Smooth muscle cell (in vitro differentiated cells): ENCODE results near the gene TAF6. TPM values are rescaled to one million over a fixed set of nuclear protein-coding genes. Genes with fewer than 3 reads are reported as not detected.
A peak's percentile ranks its signal among the peaks of the same experiment; 100 is the strongest.

ENCODE experiments used
- DNase-seq: peaks from one replicate; lab custom pipeline; 2025; ENCODE audit not compliant: unreplicated experiment; lab: John Stamatoyannopoulos, UW
- H2AFZ ChIP-seq: fragments of 200-600 bp; sonication (generic); 2 replicates; pipeline ENCODE4 v1.6.0; 2016; ENCODE audit warnings: antibody characterized with exemption, low read depth, mild to moderate bottlenecking
- H3F3A ChIP-seq: fragments of 200-600 bp; sonication (generic); 2 replicates; pipeline ENCODE4 v1.6.0; 2017; ENCODE audit warnings: antibody characterized with exemption, low read depth
- H3K27ac ChIP-seq: fragments of 200-600 bp; sonication (generic); 2 replicates; pipeline ENCODE4 v1.5.1; 2016; ENCODE audit warnings: low read depth, mild to moderate bottlenecking
- H3K27me3 ChIP-seq: fragments of 200-600 bp; sonication (generic); 2 replicates; pipeline ENCODE4 v1.6.1; 2016; ENCODE audit warnings: low read depth, mild to moderate bottlenecking
- H3K36me3 ChIP-seq: fragments of 200-600 bp; sonication (generic); 2 replicates; pipeline ENCODE4 v1.5.1; 2016; ENCODE audit warnings: low read depth
- H3K4me1 ChIP-seq: fragments of 200-600 bp; sonication (generic); 2 replicates; pipeline ENCODE4 v1.5.1; 2016; ENCODE audit warnings: low read depth
- H3K4me2 ChIP-seq: fragments of 200-600 bp; sonication (generic); 2 replicates; pipeline ENCODE4 v1.6.0; 2016; ENCODE audit warnings: mild to moderate bottlenecking
- H3K4me3 ChIP-seq: fragments of 200-600 bp; sonication (generic); 2 replicates; pipeline ENCODE4 v1.5.1; 2016; ENCODE audit warnings: mild to moderate bottlenecking
- H3K79me2 ChIP-seq: fragments of 200-600 bp; sonication (generic); 2 replicates; pipeline ENCODE4 v1.6.0; 2016; ENCODE audit warnings: low read depth, mild to moderate bottlenecking
- H3K9ac ChIP-seq: fragments of 200-600 bp; sonication (generic); 2 replicates; pipeline ENCODE4 v1.6.0; 2016; ENCODE audit warnings: low read depth
- H3K9me3 ChIP-seq: fragments of 200-600 bp; sonication (generic); replicated peaks from 2 replicates; pipeline ENCODE4 v1.5.1; 2016; ENCODE audit warnings: low read depth
- H4K20me1 ChIP-seq: fragments of 200-600 bp; sonication (generic); 2 replicates; pipeline ENCODE4 v1.6.0; 2016; ENCODE audit warnings: low read depth
- CTCF ChIP-seq: fragments of 200-600 bp; sonication (generic); IDR thresholded peaks from 2 replicates; pipeline ENCODE4 v1.5.1; 2017; ENCODE audit warnings: borderline replicate concordance, mild to moderate bottlenecking, antibody characterized with exemption; ENCODE audit not compliant: insufficient read depth, poor library complexity, severe bottlenecking
- WGBS: methylation state at CpG from one replicate; pipeline ENCODE4 v1.1.7; 2016; ENCODE audit warnings: low lambda C conversion rate; 5-methylcytosine and 5-hydroxymethylcytosine counted together
- polyA plus RNA-seq: library from polyadenylated mRNA; unstranded; fragments of >200 nt; fragmentation: Nextera tagmentation; extraction: Ambion mirVana; gene quantifications from 2 replicates; pipeline ENCODE4 v1.2.1, GENCODE V29; 2016
- total RNA-seq: library from RNA; depleted of rRNA; stranded (reverse); fragments of >200 nt; gene quantifications from 2 replicates; pipeline ENCODE4 v1.2.3, GENCODE V29; 2014

TAF6 gene
- total RNA-seq (26.6 and 61.0 TPM in 2 replicates), polyA plus RNA-seq (78.0 and 83.9 TPM in 2 replicates)

DNA sequence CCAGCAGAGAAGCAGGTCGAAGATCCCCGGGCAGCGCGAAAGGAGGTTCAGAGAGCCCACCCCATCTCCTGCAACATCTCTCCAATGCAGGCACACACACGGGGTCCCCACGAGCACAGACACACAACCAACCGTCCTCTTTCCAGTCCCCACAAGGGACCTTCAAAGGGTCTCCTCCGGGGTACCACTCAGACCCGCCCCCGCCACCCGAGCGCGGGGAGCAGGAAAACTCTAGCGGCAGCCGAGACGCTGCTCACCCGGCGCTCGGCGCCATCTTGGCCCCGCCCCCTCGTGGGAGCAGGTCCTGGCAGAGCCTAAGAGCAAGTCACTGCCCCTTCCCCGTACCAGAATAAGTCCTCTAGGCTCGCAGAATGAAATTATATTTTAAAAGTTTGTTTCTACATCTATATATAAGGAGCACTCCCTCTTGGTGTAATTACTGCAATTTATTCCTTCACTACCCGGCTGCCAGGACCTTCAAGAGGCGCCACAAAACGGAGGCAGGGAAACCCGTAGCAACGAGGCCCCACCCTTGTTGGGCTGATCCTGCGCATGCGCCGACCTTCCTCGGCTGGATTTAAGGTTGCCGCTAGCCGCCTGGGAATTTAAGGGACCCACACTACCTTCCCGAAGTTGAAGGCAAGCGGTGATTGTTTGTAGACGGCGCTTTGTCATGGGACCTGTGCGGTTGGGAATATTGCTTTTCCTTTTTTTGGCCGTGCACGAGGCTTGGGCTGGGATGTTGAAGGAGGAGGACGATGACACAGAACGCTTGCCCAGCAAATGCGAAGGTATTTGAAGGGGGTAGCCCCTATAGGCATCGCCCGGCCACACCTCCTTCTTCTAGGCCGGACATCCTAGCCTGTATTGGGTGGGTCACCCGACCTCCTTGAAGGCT is at the start of gene TAF6, which contains the start of gene CNPY4:
Gene TAF6, minus strand, starts transcription at position 287 of the 898 bp plus-strand sequence. CDS start 5,149 bp downstream, outside the sequence.
Gene CNPY4, plus strand, starts transcription at position 563 of the 898 bp plus-strand sequence. Its CDS starts 111 bp downstream, at position 674.
- Histone ChIP-seq H3K36me3 (no peaks in the 10 kb centered on the region), H3K79me2 (peaks cover 18% of the 10 kb centered on the region), H2AFZ (peak within 1 kb of the TSS; percentile 93), H3K27me3 (no peaks in the 10 kb centered on the region), H3K4me2 (peak within 1 kb of the TSS; percentile 96), H3K9me3 (no peaks in the 10 kb centered on the region), H4K20me1 (no peaks in the 10 kb centered on the region), H3K27ac (peak within 1 kb of the TSS; percentile 92), H3K4me1 (peaks cover 10% of the 10 kb centered on the region), H3K4me3 (peak within 1 kb of the TSS; percentile 96), H3K9ac (peak within 1 kb of the TSS; percentile 94), H3F3A (peaks cover 3% of the 10 kb centered on the region)
- TF ChIP-seq CTCF: no peak
- under 1% methylated on average over 49 of the region's 49 CpGs for WGBS
- peak; percentile 80 for DNase-seq

- DNase-seq: no peak
- Histone ChIP-seq H2AFZ (peak overlapping the region; percentile 16), H3K4me2 (peak overlapping the region; percentile 81), H3F3A (peaks cover 4% of the 10 kb centered on the region), H3K36me3 (no peaks in the 10 kb centered on the region), H3K79me2 (no peaks in the 10 kb centered on the region), H4K20me1 (no peaks in the 10 kb centered on the region), H3K4me3 (peak overlapping the region; percentile 59), H3K27ac (no peak overlapping the region), H3K9me3 (no peaks in the 10 kb centered on the region), H3K9ac (no peak overlapping the region), H3K27me3 (peaks cover 23% of the 10 kb centered on the region), H3K4me1 (peaks cover 8% of the 10 kb centered on the region)
- TF ChIP-seq CTCF: no peak
- 6% methylated on average over 11 of the region's 11 CpGs for WGBS
These were observed 48.8 kb upstream of the TAF6 start for GRCh38 chr7:100167912-100168323.

DNA sequence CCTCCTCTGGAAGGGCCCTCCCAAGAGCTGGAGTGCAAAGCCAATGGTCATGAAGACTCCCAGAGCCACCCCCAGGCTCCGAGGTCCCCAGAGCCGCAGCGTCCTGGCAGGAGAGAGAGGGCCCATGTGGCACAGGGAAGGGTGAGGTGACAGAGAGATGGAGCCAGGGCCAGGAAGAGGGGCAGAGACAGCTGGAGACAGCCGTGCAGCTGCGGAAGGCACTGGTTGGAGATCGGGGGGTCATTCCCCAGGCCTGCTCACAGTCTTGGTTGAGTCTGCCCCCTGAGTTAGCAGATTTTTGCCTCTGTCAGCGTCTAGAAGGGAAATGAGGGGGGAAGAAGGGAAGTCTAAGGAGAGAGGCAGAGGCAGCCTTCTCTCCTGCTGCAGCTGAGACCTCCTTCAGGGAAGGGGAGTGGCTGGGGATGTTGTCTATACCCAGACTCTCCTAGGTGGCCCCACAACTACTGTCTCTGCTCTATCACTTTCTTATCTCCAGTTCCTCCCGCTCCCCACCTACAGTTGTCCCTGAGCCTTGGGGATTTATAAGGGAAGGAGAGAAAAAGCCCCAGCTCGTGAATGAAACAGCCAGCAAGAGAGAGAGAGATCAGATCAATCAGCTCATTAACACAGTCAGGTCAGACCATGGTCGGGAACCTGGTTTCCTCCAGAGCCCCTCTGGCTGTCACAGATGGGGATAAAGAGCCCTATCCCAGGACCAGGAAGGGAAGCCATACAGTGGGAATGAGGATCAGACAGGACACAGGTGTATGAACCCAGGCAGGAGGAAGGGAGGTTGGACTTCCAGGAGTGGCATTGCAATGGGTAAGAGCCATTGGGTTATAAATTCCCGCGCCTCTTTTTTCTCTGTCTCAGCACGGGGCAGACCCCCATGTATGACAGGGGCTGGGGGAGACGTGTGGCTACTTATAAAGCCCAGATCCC is 48.1 kb upstream of the TAF6 start:
- Histone ChIP-seq H3K27ac (no peak overlapping the region), H2AFZ (peak overlapping the region; percentile 16), H3K9me3 (no peaks in the 10 kb centered on the region), H3K4me1 (peaks cover 8% of the 10 kb centered on the region), H3K27me3 (peaks cover 20% of the 10 kb centered on the region), H3K4me3 (peak overlapping the region; percentile 59), H3K36me3 (no peaks in the 10 kb centered on the region), H3K4me2 (peak overlapping the region; percentile 81), H4K20me1 (no peaks in the 10 kb centered on the region), H3K79me2 (no peaks in the 10 kb centered on the region), H3K9ac (no peak overlapping the region), H3F3A (peaks cover 4% of the 10 kb centered on the region)
- no peak for TF ChIP-seq CTCF
- no peak for DNase-seq
- WGBS: 54% methylated on average over 14 of the region's 14 CpGs
